ENCODE results near the gene KCNK5.

The KCNK5 gene

GRCh38 chr6:39189915-39190544 is 39.2 kb downstream of the KCNK5 start:
- TF ChIP-seq CTCF (IDR thresholded peaks at IDR 0.05; ENCODE audit: poor library complexity, severe bottlenecking): peak; percentile 42
- Histone ChIP-seq H3K36me3 (ENCODE audit: low read depth) (peaks cover 2% of the 10 kb centered on the region; the same call in 1 of the 2 replicates), H3K27me3 (ENCODE audit: insufficient read depth, poor library complexity, severe bottlenecking) (no peaks in the 10 kb centered on the region), H3K9me3 (ENCODE audit: severe bottlenecking) (no peaks in the 10 kb centered on the region), H3K27ac (ENCODE audit: poor library complexity, severe bottlenecking) (no peak overlapping the region), H3K4me3 (ENCODE audit: severe bottlenecking) (no peak overlapping the region), H3K4me1 (ENCODE audit: insufficient read depth, poor library complexity, severe bottlenecking) (peaks cover 15% of the 10 kb centered on the region)
- no peak for DNase-seq (ENCODE audit: low spot score)
- ATAC-seq (ENCODE audit: low read depth): peak; percentile 69

GRCh38 chr6:39189131-39189530 is 40.1 kb downstream of the KCNK5 start:
- Histone ChIP-seq H3K27ac (ENCODE audit: poor library complexity, severe bottlenecking) (no peak overlapping the region), H3K36me3 (ENCODE audit: low read depth) (no peaks in the 10 kb centered on the region), H3K9me3 (ENCODE audit: severe bottlenecking) (no peaks in the 10 kb centered on the region), H3K27me3 (ENCODE audit: insufficient read depth, poor library complexity, severe bottlenecking) (no peaks in the 10 kb centered on the region), H3K4me1 (ENCODE audit: insufficient read depth, poor library complexity, severe bottlenecking) (peaks cover 21% of the 10 kb centered on the region), H3K4me3 (ENCODE audit: severe bottlenecking) (no peak overlapping the region)
- TF ChIP-seq CTCF (IDR thresholded peaks at IDR 0.05; ENCODE audit: poor library complexity, severe bottlenecking): no peak
- DNase-seq (ENCODE audit: low spot score): no peak
- ATAC-seq (ENCODE audit: low read depth): no peak

GRCh38 chr6:39188571-39188970 is 40.7 kb downstream of the KCNK5 start:
- no peak overlapping the region for H3K27ac ChIP-seq (ENCODE audit: poor library complexity, severe bottlenecking)
- H3K36me3 ChIP-seq (ENCODE audit: low read depth): no peaks in the 10 kb centered on the region
- TF ChIP-seq CTCF (IDR thresholded peaks at IDR 0.05; ENCODE audit: poor library complexity, severe bottlenecking): no peak
- H3K4me1 ChIP-seq (ENCODE audit: insufficient read depth, poor library complexity, severe bottlenecking): peaks cover 21% of the 10 kb centered on the region
- ATAC-seq (ENCODE audit: low read depth) (no peak), DNase-seq (ENCODE audit: low spot score) (no peak)
- H3K27me3 ChIP-seq (ENCODE audit: insufficient read depth, poor library complexity, severe bottlenecking): no peaks in the 10 kb centered on the region
- H3K4me3 ChIP-seq (ENCODE audit: severe bottlenecking): no peak overlapping the region
- H3K9me3 ChIP-seq (ENCODE audit: severe bottlenecking): no peaks in the 10 kb centered on the region

- no peak for TF ChIP-seq CTCF (IDR thresholded peaks at IDR 0.05; ENCODE audit: poor library complexity, severe bottlenecking)
- no peaks in the 10 kb centered on the region for H3K36me3 ChIP-seq (ENCODE audit: low read depth)
- no peak overlapping the region for H3K4me3 ChIP-seq (ENCODE audit: severe bottlenecking)
- DNase-seq (ENCODE audit: low spot score): no peak
- ATAC-seq (ENCODE audit: low read depth): no peak
- no peak overlapping the region for H3K27ac ChIP-seq (ENCODE audit: poor library complexity, severe bottlenecking)
- no peaks in the 10 kb centered on the region for H3K27me3 ChIP-seq (ENCODE audit: insufficient read depth, poor library complexity, severe bottlenecking)
- H3K9me3 ChIP-seq (ENCODE audit: severe bottlenecking): no peaks in the 10 kb centered on the region
- H3K4me1 ChIP-seq (ENCODE audit: insufficient read depth, poor library complexity, severe bottlenecking): peaks cover 21% of the 10 kb centered on the region
These were observed 41.2 kb downstream of the KCNK5 start for GRCh38 chr6:39188098-39188450.

GRCh38 chr6:39184906-39185580 is 44.2 kb downstream of the KCNK5 start:
- Histone ChIP-seq H3K4me1 (ENCODE audit: insufficient read depth, poor library complexity, severe bottlenecking) (peaks cover 21% of the 10 kb centered on the region), H3K36me3 (ENCODE audit: low read depth) (no peaks in the 10 kb centered on the region), H3K27ac (ENCODE audit: poor library complexity, severe bottlenecking) (peak overlapping the region; percentile 49), H3K27me3 (ENCODE audit: insufficient read depth, poor library complexity, severe bottlenecking) (no peaks in the 10 kb centered on the region), H3K9me3 (ENCODE audit: severe bottlenecking) (no peaks in the 10 kb centered on the region), H3K4me3 (ENCODE audit: severe bottlenecking) (no peak overlapping the region)
- ATAC-seq (ENCODE audit: low read depth) (peak; percentile 72), DNase-seq (ENCODE audit: low spot score) (no peak)
- no peak for TF ChIP-seq CTCF (IDR thresholded peaks at IDR 0.05; ENCODE audit: poor library complexity, severe bottlenecking)

Measured in RWPE2 (cell line).